Measurements from ENCODE around the gene NKIRAS1. TPM values are rescaled to one million over a fixed set of nuclear protein-coding genes. Genes with fewer than 3 reads are reported as not detected.

The NKIRAS1 gene
- total and polyA plus RNA-seq, 2 of the 8 experiments (the other 6 are each of a cell fraction or from before 2014, with no cell fraction given), result 3.4 to 7.0 TPM

GRCh38 chr3:23950293-23950692, 33.5 kb upstream of the NKIRAS1 start:
- Histone ChIP-seq H3K36me3 (ENCODE audit: control insufficient read depth in 2 of 4, insufficient read depth in 4 of 4, low read length in 3 of 4) (peaks cover 0 to 6% (median 0%) of the 10 kb centered on the region in 4 experiments; a peak in 1 of 8 replicates), H3K18ac (ENCODE audit: extremely low read depth, low read length) (no peak overlapping the region), H3K27ac (ENCODE audit: low read depth, low read length) (no peak overlapping the region), H3K23me2 (ENCODE audit: low read depth, low read length) (no peaks in the 10 kb centered on the region; the same call in 1 of the 2 replicates), H2BK5ac (ENCODE audit: low read depth, low read length) (no peak overlapping the region), H2AFZ (ENCODE audit: low read length) (no peak overlapping the region), H2BK120ac (replicated peaks; ENCODE audit: low read depth, low read length) (no peak overlapping the region), H3K79me1 (ENCODE audit: low read depth, low read length) (no peaks in the 10 kb centered on the region), H3K56ac (replicated peaks; ENCODE audit: insufficient read length, low read depth, low read length) (no peak overlapping the region), H4K5ac (ENCODE audit: insufficient read length, low read depth, low read length) (no peak overlapping the region), H3K27me3 (replicated peaks in 1 of 4; ENCODE audit: control insufficient read depth in 3 of 4, extremely low read depth in 1 of 4, insufficient read depth in 3 of 4, low read length in 3 of 4) (no peaks in the 10 kb centered on the region), H2AK5ac (ENCODE audit: low read depth, low read length) (no peak overlapping the region), H3K4me3 (ENCODE audit: extremely low read depth in 1 of 4, insufficient read depth in 2 of 4, low read depth in 3 of 4, low read length in 4 of 4) (no peak overlapping the region), H3K9me3 (ENCODE audit: insufficient read depth in 2 of 2, low read depth in 1 of 2, low read length in 1 of 2) (no peaks in the 10 kb centered on the region), H4K8ac (ENCODE audit: extremely low read depth, insufficient read depth, low read length) (no peak overlapping the region), H4K20me1 (replicated peaks in 1 of 2; ENCODE audit: control insufficient read depth in 1 of 2, insufficient read depth in 2 of 2, low read length in 2 of 2) (peaks cover 1 to 6% of the 10 kb centered on the region in 2 experiments), H3K14ac (ENCODE audit: insufficient read length) (no peak overlapping the region), H3K9ac (replicated peaks in 1 of 4; ENCODE audit: extremely low read depth in 1 of 4, low read depth in 3 of 4, low read length in 3 of 4) (no peak overlapping the region), H3K4me1 (replicated peaks in 1 of 4; ENCODE audit: control insufficient read depth in 3 of 4, insufficient read depth in 4 of 4, low read length in 3 of 4) (peaks cover 5 to 10% (median 9%) of the 10 kb centered on the region in 4 experiments; a peak in 5 of 7 replicates), H3K4me2 (ENCODE audit: insufficient read depth in 1 of 2, low read depth in 2 of 2, low read length in 2 of 2) (no peak overlapping the region), H2BK20ac (ENCODE audit: low read length) (no peak overlapping the region), H2BK12ac (ENCODE audit: low read depth, low read length) (no peak overlapping the region), H3K23ac (ENCODE audit: insufficient read length) (no peak overlapping the region), H3K79me2 (ENCODE audit: control insufficient read depth in 1 of 2, insufficient read depth in 2 of 2, low read length in 2 of 2) (peaks cover 7 to 83% of the 10 kb centered on the region in 2 experiments), H3K4ac (replicated peaks; ENCODE audit: insufficient read length, low read depth, low read length) (no peak overlapping the region), H2BK15ac (ENCODE audit: low read length) (no peak overlapping the region), H4K91ac (replicated peaks; ENCODE audit: insufficient read length, low read length) (no peak overlapping the region)
- POLR2A ChIA-PET (ENCODE audit: partially characterized antibody), result interaction anchor here (1.8 to 6.6 kb wide), 2 partner anchors 32 to 139 kb away, joined by 3 to 137 read pairs; partner anchors contain the start of genes NKIRAS1 and RPL15
- FAIRE-seq, result no peak
- CTCF ChIA-PET (ENCODE audit: partially characterized antibody), result interaction anchor here (1.4 kb wide), 1 partner anchor 25 kb away, joined by 5 read pairs; no protein-coding TSS in a partner anchor
- TF ChIP-seq RXRA (IDR thresholded peaks at IDR 0.05; ENCODE audit: insufficient read depth, low read depth, low read length) (no peak), SUZ12 (IDR thresholded peaks at IDR 0.05; ENCODE audit: low read length) (no peak), ATF2 (IDR thresholded peaks at IDR 0.05; ENCODE audit: low read length) (no peak), CHD1 (IDR thresholded peaks at IDR 0.05; ENCODE audit: low read depth, low read length) (no peak), KDM5A (IDR thresholded peaks at IDR 0.05; ENCODE audit: low read length) (no peak), SP1 (IDR thresholded peaks at IDR 0.05; ENCODE audit: low read depth, low read length) (no peak), BCL11A (IDR thresholded peaks at IDR 0.05; ENCODE audit: low read depth in 2 of 2, low read length in 2 of 2) (no peak), CHD2 (IDR thresholded peaks at IDR 0.05; ENCODE audit: low read length) (no peak)
- DNase-seq (ENCODE audit: low read depth in 1 of 2, low spot score in 2 of 2), result no peak

Measured in H1 (cell line).